HepG2 (cell line): ENCODE data around the gene PALM3. TPM values are rescaled to one million over a fixed set of nuclear protein-coding genes. Genes with fewer than 3 reads are reported as not detected.

Experiments
- FOXM1 ChIP-seq: sonication (generic); formaldehyde crosslinking; IDR thresholded peaks from 2 replicates; pipeline ENCODE4 v1.5.0; 2020; ENCODE audit warnings: missing genetic modification reagents
- MXD4 ChIP-seq: IDR thresholded peaks from 2 replicates; pipeline ENCODE4 v1.6.1; 2016; ENCODE audit warnings: mild to moderate bottlenecking, missing biosample characterization, missing genetic modification reagents
- PATZ1 ChIP-seq: sonication (generic); formaldehyde crosslinking; IDR thresholded peaks from 2 replicates; pipeline ENCODE4 v1.4.0; 2020; ENCODE audit warnings: missing genetic modification reagents
- PAX8 ChIP-seq: sonication (generic); formaldehyde crosslinking; IDR thresholded peaks from 2 replicates; pipeline ENCODE4 v1.8.0; 2022; ENCODE audit warnings: mild to moderate bottlenecking, missing genetic modification reagents, borderline replicate concordance
- UBTF ChIP-seq: sonication (generic); formaldehyde crosslinking; IDR thresholded peaks from 2 replicates; pipeline ENCODE4 v1.4.0; 2020; ENCODE audit warnings: mild to moderate bottlenecking, missing genetic modification reagents
- ZBTB7B ChIP-seq: sonication (generic); formaldehyde crosslinking; IDR thresholded peaks from 2 replicates; pipeline ENCODE4 v1.4.0; 2020; ENCODE audit warnings: missing genetic modification reagents
- ZFAT ChIP-seq: sonication (generic); formaldehyde crosslinking; conservative IDR thresholded peaks from 2 replicates; pipeline ENCODE4 v1.8.1; 2023; ENCODE audit warnings: missing genetic modification reagents, inconsistent platforms
- ZFP36L2 ChIP-seq: sonication (generic); formaldehyde crosslinking; IDR thresholded peaks from 2 replicates; pipeline ENCODE4 v1.4.0; 2020; ENCODE audit warnings: missing genetic modification reagents
- ZFX ChIP-seq: sonication (generic); formaldehyde crosslinking; IDR thresholded peaks from 2 replicates; pipeline ENCODE4 v1.4.0; 2020; ENCODE audit warnings: mild to moderate bottlenecking, low read depth, missing genetic modification reagents, moderate library complexity
- ZNF33B ChIP-seq: sonication (generic); formaldehyde crosslinking; IDR thresholded peaks from 2 replicates; pipeline ENCODE4 v1.5.1; 2020; ENCODE audit warnings: mild to moderate bottlenecking, missing genetic modification reagents
- ZNF350 ChIP-seq: sonication (generic); formaldehyde crosslinking; IDR thresholded peaks from 2 replicates; pipeline ENCODE4 v1.4.0; 2020; ENCODE audit warnings: mild to moderate bottlenecking, low read depth, missing genetic modification reagents, borderline replicate concordance
- ZNF558 ChIP-seq: sonication (generic); formaldehyde crosslinking; IDR thresholded peaks from 2 replicates; pipeline ENCODE4 v1.9.0; 2022; ENCODE audit warnings: mild to moderate bottlenecking, missing genetic modification reagents, borderline replicate concordance
- ZNF777 ChIP-seq: sonication (generic); formaldehyde crosslinking; IDR thresholded peaks from 2 replicates; pipeline ENCODE4 v1.4.0; 2020; ENCODE audit warnings: missing genetic modification reagents
- polyA plus RNA-seq, 8 experiments: library from polyadenylated mRNA; depleted of rRNA in 3 of 8; stranded (reverse) in 7 of 8; unstranded in 1 of 8; fragments of >200 nt; fragmentation: Illumina TruSeq in 4 of 8; extraction: Trizol in 4 of 8; gene quantifications; 2 replicates each; pipeline versions ENCODE4 v1.2.1 to v1.2.3, GENCODE V29; 2011 to 2016; ENCODE audit warnings: low read depth in 4 of 8, missing spikeins in 1 of 8, mixed read lengths in 1 of 8; ENCODE audit not compliant: insufficient read depth in 1 of 8
- total RNA-seq, 5 experiments: library from RNA; depleted of rRNA; stranded (reverse); fragments of >200 nt; fragmentation: Illumina TruSeq; extraction: Trizol; gene quantifications; 2 replicates each; pipeline ENCODE4 v1.2.3, GENCODE V29; 2016; ENCODE audit warnings: low read depth in 1 of 5
- TF ChIP-seq, protein P1 (sequence below): sonication (generic); formaldehyde crosslinking; IDR thresholded peaks from 2 replicates; pipeline ENCODE4 v1.5.1; 2020; ENCODE audit warnings: mild to moderate bottlenecking, missing genetic modification reagents, moderate library complexity
- TF ChIP-seq, protein P2 (sequence below): sonication (generic); formaldehyde crosslinking; conservative IDR thresholded peaks from 2 replicates; pipeline ENCODE4 v1.8.0; 2022; ENCODE audit warnings: mild to moderate bottlenecking, moderate library complexity, missing genetic modification reagents
- TF ChIP-seq, protein P3 (sequence below): sonication (generic); formaldehyde crosslinking; IDR thresholded peaks from 2 replicates; pipeline ENCODE4 v1.4.0; 2020; ENCODE audit warnings: missing genetic modification reagents

The PALM3 gene
- total and polyA plus RNA-seq, 2 of the 13 experiments (the other 11 are each of a cell fraction or from before 2014, with no cell fraction given), result 0.79 to 2.4 TPM

- TF ChIP-seq PATZ1 (peak; percentile 90), ZBTB7B (CRISPR knock-in tag) (peak; percentile 62; the same call in 1 of the 2 replicates), MXD4 (no peak), ZNF33B (CRISPR knock-in tag) (0 out of 2 replicates have a peak, but pooled peaks have one; percentile 19), FOXM1 (CRISPR knock-in tag) (no peak), PAX8 (no peak), ZFAT (CRISPR knock-in tag) (no peak), UBTF (peak; percentile 5; the same call in 1 of the 2 replicates), ZNF558 (CRISPR knock-in tag) (no peak), ZFX (CRISPR knock-in tag) (no peak; the same call in 1 of the 2 replicates), ZFP36L2 (CRISPR knock-in tag) (no peak), ZNF777 (CRISPR knock-in tag) (peak; percentile 54; the same call in 1 of the 2 replicates), ZNF350 (no peak)
- TF ChIP-seq, protein P1, sequence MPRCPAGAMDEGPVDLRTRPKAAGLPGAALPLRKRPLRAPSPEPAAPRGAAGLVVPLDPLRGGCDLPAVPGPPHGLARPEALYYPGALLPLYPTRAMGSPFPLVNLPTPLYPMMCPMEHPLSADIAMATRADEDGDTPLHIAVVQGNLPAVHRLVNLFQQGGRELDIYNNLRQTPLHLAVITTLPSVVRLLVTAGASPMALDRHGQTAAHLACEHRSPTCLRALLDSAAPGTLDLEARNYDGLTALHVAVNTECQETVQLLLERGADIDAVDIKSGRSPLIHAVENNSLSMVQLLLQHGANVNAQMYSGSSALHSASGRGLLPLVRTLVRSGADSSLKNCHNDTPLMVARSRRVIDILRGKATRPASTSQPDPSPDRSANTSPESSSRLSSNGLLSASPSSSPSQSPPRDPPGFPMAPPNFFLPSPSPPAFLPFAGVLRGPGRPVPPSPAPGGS (CRISPR knock-in tag), result 0 out of 2 replicates have a peak, but pooled peaks have one; percentile 68
- TF ChIP-seq, protein P2, sequence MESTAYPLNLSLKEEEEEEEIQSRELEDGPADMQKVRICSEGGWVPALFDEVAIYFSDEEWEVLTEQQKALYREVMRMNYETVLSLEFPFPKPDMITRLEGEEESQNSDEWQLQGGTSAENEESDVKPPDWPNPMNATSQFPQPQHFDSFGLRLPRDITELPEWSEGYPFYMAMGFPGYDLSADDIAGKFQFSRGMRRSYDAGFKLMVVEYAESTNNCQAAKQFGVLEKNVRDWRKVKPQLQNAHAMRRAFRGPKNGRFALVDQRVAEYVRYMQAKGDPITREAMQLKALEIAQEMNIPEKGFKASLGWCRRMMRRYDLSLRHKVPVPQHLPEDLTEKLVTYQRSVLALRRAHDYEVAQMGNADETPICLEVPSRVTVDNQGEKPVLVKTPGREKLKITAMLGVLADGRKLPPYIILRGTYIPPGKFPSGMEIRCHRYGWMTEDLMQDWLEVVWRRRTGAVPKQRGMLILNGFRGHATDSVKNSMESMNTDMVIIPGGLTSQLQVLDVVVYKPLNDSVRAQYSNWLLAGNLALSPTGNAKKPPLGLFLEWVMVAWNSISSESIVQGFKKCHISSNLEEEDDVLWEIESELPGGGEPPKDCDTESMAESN, result 0 out of 2 replicates have a peak, but pooled peaks have one; percentile 8
- TF ChIP-seq, protein P3, sequence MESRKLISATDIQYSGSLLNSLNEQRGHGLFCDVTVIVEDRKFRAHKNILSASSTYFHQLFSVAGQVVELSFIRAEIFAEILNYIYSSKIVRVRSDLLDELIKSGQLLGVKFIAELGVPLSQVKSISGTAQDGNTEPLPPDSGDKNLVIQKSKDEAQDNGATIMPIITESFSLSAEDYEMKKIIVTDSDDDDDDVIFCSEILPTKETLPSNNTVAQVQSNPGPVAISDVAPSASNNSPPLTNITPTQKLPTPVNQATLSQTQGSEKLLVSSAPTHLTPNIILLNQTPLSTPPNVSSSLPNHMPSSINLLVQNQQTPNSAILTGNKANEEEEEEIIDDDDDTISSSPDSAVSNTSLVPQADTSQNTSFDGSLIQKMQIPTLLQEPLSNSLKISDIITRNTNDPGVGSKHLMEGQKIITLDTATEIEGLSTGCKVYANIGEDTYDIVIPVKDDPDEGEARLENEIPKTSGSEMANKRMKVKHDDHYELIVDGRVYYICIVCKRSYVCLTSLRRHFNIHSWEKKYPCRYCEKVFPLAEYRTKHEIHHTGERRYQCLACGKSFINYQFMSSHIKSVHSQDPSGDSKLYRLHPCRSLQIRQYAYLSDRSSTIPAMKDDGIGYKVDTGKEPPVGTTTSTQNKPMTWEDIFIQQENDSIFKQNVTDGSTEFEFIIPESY (CRISPR knock-in tag), result no peak
Measured at GRCh38 chr19:14073925-14074838, 12.3 kb upstream of the PALM3 start (continued).
